ENCODE results near the gene ACTL9. TPM values are rescaled to one million over a fixed set of nuclear protein-coding genes. Genes with fewer than 3 reads are reported as not detected.

Gene ACTL9
- total RNA-seq, 1 donor from 2014 or later, result not detected

DNA sequence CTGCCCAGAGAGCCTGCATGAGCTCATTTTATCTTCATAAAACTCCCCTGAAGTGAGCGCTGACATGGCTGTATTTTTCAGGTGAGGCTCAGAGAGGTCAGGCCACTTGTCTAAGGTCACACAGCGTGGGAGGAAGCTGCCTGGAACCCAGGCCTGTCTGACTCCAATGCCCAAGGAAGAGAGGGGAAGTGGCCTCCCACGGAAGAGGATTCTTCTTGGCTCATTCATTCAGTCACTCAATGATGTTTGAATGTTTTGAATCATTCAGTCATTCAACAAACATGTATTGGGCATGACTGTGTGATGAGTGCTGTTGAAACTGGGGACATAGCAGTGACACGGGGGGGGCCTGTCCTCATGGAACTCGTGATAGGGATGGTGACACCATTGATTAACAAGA lies 12.0 kb downstream of the ACTL9 start:
- Mint-ChIP-seq H3K4me3 (ENCODE audit: unreplicated experiment) (no peak overlapping the region), H3K27me3 (ENCODE audit: low read depth, unreplicated experiment) (no peaks in the 10 kb centered on the region), H3K9me3 (ENCODE audit: unreplicated experiment) (peaks cover 26% of the 10 kb centered on the region), H3K4me1 (ENCODE audit: low read depth, unreplicated experiment) (no peaks in the 10 kb centered on the region), H3K36me3 (ENCODE audit: low read depth, unreplicated experiment) (no peaks in the 10 kb centered on the region), H3K27ac (ENCODE audit: unreplicated experiment) (no peak overlapping the region)
- H2AFZ ChIP-seq (ENCODE audit: low read depth, low read length), result no peak overlapping the region
- H3K36me3 ChIP-seq (ENCODE audit: insufficient read depth, low read length), result no peaks in the 10 kb centered on the region
- H3K9me3 ChIP-seq (ENCODE audit: insufficient read depth, low read depth, low read length), result no peaks in the 10 kb centered on the region
- H4K20me1 ChIP-seq (ENCODE audit: insufficient read depth, low read length), result no peaks in the 10 kb centered on the region
- TF ChIP-seq, protein P1, sequence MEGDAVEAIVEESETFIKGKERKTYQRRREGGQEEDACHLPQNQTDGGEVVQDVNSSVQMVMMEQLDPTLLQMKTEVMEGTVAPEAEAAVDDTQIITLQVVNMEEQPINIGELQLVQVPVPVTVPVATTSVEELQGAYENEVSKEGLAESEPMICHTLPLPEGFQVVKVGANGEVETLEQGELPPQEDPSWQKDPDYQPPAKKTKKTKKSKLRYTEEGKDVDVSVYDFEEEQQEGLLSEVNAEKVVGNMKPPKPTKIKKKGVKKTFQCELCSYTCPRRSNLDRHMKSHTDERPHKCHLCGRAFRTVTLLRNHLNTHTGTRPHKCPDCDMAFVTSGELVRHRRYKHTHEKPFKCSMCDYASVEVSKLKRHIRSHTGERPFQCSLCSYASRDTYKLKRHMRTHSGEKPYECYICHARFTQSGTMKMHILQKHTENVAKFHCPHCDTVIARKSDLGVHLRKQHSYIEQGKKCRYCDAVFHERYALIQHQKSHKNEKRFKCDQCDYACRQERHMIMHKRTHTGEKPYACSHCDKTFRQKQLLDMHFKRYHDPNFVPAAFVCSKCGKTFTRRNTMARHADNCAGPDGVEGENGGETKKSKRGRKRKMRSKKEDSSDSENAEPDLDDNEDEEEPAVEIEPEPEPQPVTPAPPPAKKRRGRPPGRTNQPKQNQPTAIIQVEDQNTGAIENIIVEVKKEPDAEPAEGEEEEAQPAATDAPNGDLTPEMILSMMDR (IDR thresholded peaks at IDR 0.05; ENCODE audit: insufficient read depth, low read depth, low read length), result no peak
- no peak for TF ChIP-seq EZH2 (IDR thresholded peaks at IDR 0.05; ENCODE audit: insufficient read depth, low read length)
- no peaks in the 10 kb centered on the region for H3K79me2 ChIP-seq (ENCODE audit: insufficient read depth, low read length)
- H3K4me2 ChIP-seq (ENCODE audit: low read length), result no peak overlapping the region
- H3K4me1 ChIP-seq (ENCODE audit: insufficient read depth, low read length), result no peaks in the 10 kb centered on the region
- H3K27me3 ChIP-seq (ENCODE audit: insufficient read depth, low read length), result no peaks in the 10 kb centered on the region
- no peak overlapping the region for H3K9ac ChIP-seq (ENCODE audit: low read length)
- no peak for DNase-seq (ENCODE audit: low read depth)
- no peak for FAIRE-seq
- no peak overlapping the region for H3K4me3 ChIP-seq (ENCODE audit: insufficient read depth, low read depth, low read length)
- no peak overlapping the region for H3K27ac ChIP-seq (ENCODE audit: low read depth, low read length)

DNA sequence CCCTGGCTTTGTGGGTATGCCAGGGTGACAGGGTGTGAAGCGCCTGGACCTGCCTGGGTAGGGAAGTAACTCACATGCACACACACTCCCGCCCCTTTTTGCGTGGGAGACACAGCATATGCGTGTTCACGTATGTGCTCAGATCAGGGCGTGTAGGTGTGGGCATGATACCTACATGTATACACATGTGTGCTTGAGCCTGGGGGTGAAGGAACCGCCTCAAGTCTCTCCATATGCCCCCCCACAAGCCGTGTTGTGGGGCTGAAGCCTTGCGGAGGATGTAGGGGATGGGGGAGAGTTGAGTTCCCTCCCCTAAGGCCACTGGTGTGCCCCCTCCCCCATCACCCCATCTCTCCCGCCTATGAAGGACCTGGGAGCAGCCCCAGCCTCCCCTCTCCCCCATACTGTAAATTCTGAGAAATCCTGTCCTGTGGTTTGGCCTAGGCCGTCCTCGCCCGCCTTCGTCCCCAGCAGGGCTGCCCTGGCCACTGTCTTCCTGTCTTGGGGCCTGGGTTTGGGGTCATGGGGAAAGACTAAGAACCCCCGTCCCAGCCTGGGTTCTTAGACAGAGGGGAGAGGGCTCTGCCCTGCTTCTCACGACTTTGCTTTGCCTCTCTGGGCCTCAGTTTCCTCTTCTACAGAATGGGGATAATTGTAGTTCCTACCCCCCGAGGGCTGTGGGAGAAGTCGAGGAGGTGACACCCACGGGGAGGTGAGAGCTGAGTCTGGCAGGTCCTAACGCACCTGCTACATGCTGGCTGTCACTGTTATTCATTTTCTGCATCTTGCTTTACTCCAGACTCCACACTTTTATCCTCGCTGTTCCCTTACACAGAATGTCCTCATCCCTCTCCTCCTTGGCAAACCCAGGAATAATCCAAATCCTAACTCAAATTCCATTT lies 14.3 kb downstream of the ACTL9 start:
- H3K4me3 ChIP-seq (ENCODE audit: insufficient read depth, low read depth, low read length), result no peak overlapping the region
- no peaks in the 10 kb centered on the region for H3K79me2 ChIP-seq (ENCODE audit: insufficient read depth, low read length)
- H3K36me3 ChIP-seq (ENCODE audit: insufficient read depth, low read length), result no peaks in the 10 kb centered on the region
- no peak overlapping the region for H3K9ac ChIP-seq (ENCODE audit: low read length)
- no peaks in the 10 kb centered on the region for H3K36me3 Mint-ChIP-seq (ENCODE audit: low read depth, unreplicated experiment)
- peaks cover 27% of the 10 kb centered on the region for H3K9me3 Mint-ChIP-seq (ENCODE audit: unreplicated experiment)
- H3K27ac ChIP-seq (ENCODE audit: low read depth, low read length), result no peak overlapping the region
- no peaks in the 10 kb centered on the region for H3K4me1 Mint-ChIP-seq (ENCODE audit: low read depth, unreplicated experiment)
- no peaks in the 10 kb centered on the region for H3K9me3 ChIP-seq (ENCODE audit: insufficient read depth, low read depth, low read length)
- H3K27me3 Mint-ChIP-seq (ENCODE audit: low read depth, unreplicated experiment), result no peaks in the 10 kb centered on the region
- no peaks in the 10 kb centered on the region for H3K4me1 ChIP-seq (ENCODE audit: insufficient read depth, low read length)
- FAIRE-seq (no peak), DNase-seq (ENCODE audit: low read depth) (no peak)
- no peak overlapping the region for H3K27ac Mint-ChIP-seq (ENCODE audit: unreplicated experiment)
- no peak overlapping the region for H2AFZ ChIP-seq (ENCODE audit: low read depth, low read length)
- H3K4me3 Mint-ChIP-seq (ENCODE audit: unreplicated experiment), result no peak overlapping the region
- H3K27me3 ChIP-seq (ENCODE audit: insufficient read depth, low read length), result no peaks in the 10 kb centered on the region
- no peaks in the 10 kb centered on the region for H4K20me1 ChIP-seq (ENCODE audit: insufficient read depth, low read length)
- no peak overlapping the region for H3K4me2 ChIP-seq (ENCODE audit: low read length)
- no peak for TF ChIP-seq EZH2 (IDR thresholded peaks at IDR 0.05; ENCODE audit: insufficient read depth, low read length)
- TF ChIP-seq, protein P1 (IDR thresholded peaks at IDR 0.05; ENCODE audit: insufficient read depth, low read depth, low read length), result no peak

GRCh38 chr19:8682931-8683330 lies 15.7 kb downstream of the ACTL9 start:
- no peak for DNase-seq (ENCODE audit: low read depth)
- H3K4me3 ChIP-seq (ENCODE audit: insufficient read depth, low read depth, low read length), result no peak overlapping the region
- H3K27ac ChIP-seq (ENCODE audit: low read depth, low read length), result no peak overlapping the region
- H3K79me2 ChIP-seq (ENCODE audit: insufficient read depth, low read length), result no peaks in the 10 kb centered on the region
- Mint-ChIP-seq H3K27me3 (ENCODE audit: low read depth, unreplicated experiment) (no peaks in the 10 kb centered on the region), H3K36me3 (ENCODE audit: low read depth, unreplicated experiment) (no peaks in the 10 kb centered on the region), H3K4me1 (ENCODE audit: low read depth, unreplicated experiment) (no peaks in the 10 kb centered on the region), H3K9me3 (ENCODE audit: unreplicated experiment) (peaks cover 25% of the 10 kb centered on the region), H3K27ac (ENCODE audit: unreplicated experiment) (no peak overlapping the region), H3K4me3 (ENCODE audit: unreplicated experiment) (no peak overlapping the region)
- no peaks in the 10 kb centered on the region for H3K27me3 ChIP-seq (ENCODE audit: insufficient read depth, low read length)
- H3K4me1 ChIP-seq (ENCODE audit: insufficient read depth, low read length), result no peaks in the 10 kb centered on the region
- no peak overlapping the region for H3K4me2 ChIP-seq (ENCODE audit: low read length)
- H3K36me3 ChIP-seq (ENCODE audit: insufficient read depth, low read length), result no peaks in the 10 kb centered on the region
- H3K9ac ChIP-seq (ENCODE audit: low read length), result no peak overlapping the region
- H2AFZ ChIP-seq (ENCODE audit: low read depth, low read length), result no peak overlapping the region
- no peak for FAIRE-seq
- no peak for TF ChIP-seq EZH2 (IDR thresholded peaks at IDR 0.05; ENCODE audit: insufficient read depth, low read length)
- TF ChIP-seq, protein P1 (IDR thresholded peaks at IDR 0.05; ENCODE audit: insufficient read depth, low read depth, low read length), result no peak
- no peaks in the 10 kb centered on the region for H4K20me1 ChIP-seq (ENCODE audit: insufficient read depth, low read length)
- peaks cover 3% of the 10 kb centered on the region for H3K9me3 ChIP-seq (ENCODE audit: insufficient read depth, low read depth, low read length)
